Dedifferentiated amniotic fluid mesenchymal stem cell (primary cell): ENCODE results near the gene DAD1.
"Not testable (repeated sequence)": the region's sequence is repeated elsewhere in the genome, so short reads cannot be mapped to it uniquely, and the experiment has no call there.

Source experiments
- DNase-seq: peaks from one replicate; pipeline ENCODE4 v3.0.0-alpha.2; 2016; ENCODE audit errors: extremely low spot score

Gene DAD1

GRCh38 chr14:22552001-22552826, 36.8 kb downstream of the DAD1 start:
- DNase-seq: no peak

GRCh38 chr14:22551605-22551997, 37.4 kb downstream of the DAD1 start:
- DNase-seq: no peak

GRCh38 chr14:22549981-22550673, 38.9 kb downstream of the DAD1 start:
- DNase-seq: no peak

- DNase-seq: no peak
Measured at GRCh38 chr14:22549324-22549962, 39.6 kb downstream of the DAD1 start.

GRCh38 chr14:22547948-22548750, 40.9 kb downstream of the DAD1 start:
- DNase-seq: no peak

GRCh38 chr14:22547313-22547947, 41.6 kb downstream of the DAD1 start:
- DNase-seq: no peak

GRCh38 chr14:22546722-22547071, 42.3 kb downstream of the DAD1 start:
- DNase-seq: no peak

GRCh38 chr14:22545842-22546721, 42.9 kb downstream of the DAD1 start:
- DNase-seq: peak; percentile 40

GRCh38 chr14:22544881-22545420, 44.1 kb downstream of the DAD1 start:
- DNase-seq: no peak

- no peak for DNase-seq
Measured at GRCh38 chr14:22544406-22544805, 44.6 kb downstream of the DAD1 start.

GRCh38 chr14:22543570-22544357, 45.3 kb downstream of the DAD1 start:
- not testable (repeated sequence) for DNase-seq

- no peak for DNase-seq
Measured at GRCh38 chr14:22542360-22542759, 46.7 kb downstream of the DAD1 start.

GRCh38 chr14:22541721-22542120, 47.3 kb downstream of the DAD1 start:
- no peak for DNase-seq

- no peak for DNase-seq
Measured at GRCh38 chr14:22540811-22541360, 48.1 kb downstream of the DAD1 start.

- no peak for DNase-seq
Measured at GRCh38 chr14:22540293-22540692, 48.7 kb downstream of the DAD1 start.

GRCh38 chr14:22539831-22540230, 49.2 kb downstream of the DAD1 start:
- DNase-seq: no peak

GRCh38 chr14:22538671-22539228, 50.3 kb downstream of the DAD1 start:
- no peak for DNase-seq

- DNase-seq: no peak
Measured at GRCh38 chr14:22537436-22538310, 51.4 kb downstream of the DAD1 start.
